Hematopoietic multipotent progenitor cell treated with erythropoietin and hydrocortisone succinate and interleukin-3 and kit ligand, for 6 days (in vitro differentiated cells): Measurements from ENCODE around the gene NUDT14.

ENCODE experiments used
- DNase-seq: peaks from one replicate; pipeline ENCODE4 v3.0.0-alpha.2; 2015

NUDT14 gene

GRCh38 chr14:105172476-105172875 is 8.6 kb downstream of the NUDT14 start:
- DNase-seq = no peak

- DNase-seq = no peak
Observed at GRCh38 chr14:105171004-105171673, 10.0 kb downstream of the NUDT14 start.

GRCh38 chr14:105169776-105170655 is 11.1 kb downstream of the NUDT14 start:
- no peak for DNase-seq

- peak; percentile 41 for DNase-seq
Observed at GRCh38 chr14:105168979-105169507, 12.1 kb downstream of the NUDT14 start.

GRCh38 chr14:105168496-105168978 is 12.6 kb downstream of the NUDT14 start, which contains the start of gene JAG2:
Gene JAG2, minus strand, starts transcription at chr14:105168776. Its CDS starts 356 bp downstream, at chr14:105168420.
- DNase-seq = peak; percentile 61

- no peak for DNase-seq
Observed at GRCh38 chr14:105168093-105168420, 13.1 kb downstream of the NUDT14 start.

- DNase-seq = no peak
Observed at GRCh38 chr14:105167303-105168092, 13.6 kb downstream of the NUDT14 start.

- no peak for DNase-seq
Observed at GRCh38 chr14:105166571-105167302, 14.4 kb downstream of the NUDT14 start.

GRCh38 chr14:105165761-105166485 is 15.2 kb downstream of the NUDT14 start:
- DNase-seq = no peak

- DNase-seq = no peak
Observed at GRCh38 chr14:105165134-105165704, 15.9 kb downstream of the NUDT14 start.

GRCh38 chr14:105163040-105163742 is 17.9 kb downstream of the NUDT14 start:
- no peak for DNase-seq

- DNase-seq = no peak
Observed at GRCh38 chr14:105162669-105162979, 18.5 kb downstream of the NUDT14 start.

- no peak for DNase-seq
Observed at GRCh38 chr14:105161964-105162668, 19.0 kb downstream of the NUDT14 start.

- no peak for DNase-seq
Observed at GRCh38 chr14:105161309-105161708, 19.8 kb downstream of the NUDT14 start.

GRCh38 chr14:105160776-105161175 is 20.3 kb downstream of the NUDT14 start:
- DNase-seq = no peak

- no peak for DNase-seq
Observed at GRCh38 chr14:105159344-105159743, 21.8 kb downstream of the NUDT14 start.

- no peak for DNase-seq
Observed at GRCh38 chr14:105158794-105159193, 22.3 kb downstream of the NUDT14 start.

GRCh38 chr14:105157872-105158271 is 23.2 kb downstream of the NUDT14 start:
- no peak for DNase-seq

- DNase-seq = no peak
Observed at GRCh38 chr14:105156414-105157375, 24.4 kb downstream of the NUDT14 start.
